GM18868 (cell line): ENCODE data around the gene NCOA4.
"Not testable (repeated sequence)": the region's sequence is repeated elsewhere in the genome, so short reads cannot be mapped to it uniquely, and the experiment has no call there.

ENCODE experiments used
- ATAC-seq: cut with Tn5 transposase; IDR thresholded peaks from one replicate; pipeline ENCODE4 v1.9.1; 2021; ENCODE audit warnings: mild to moderate bottlenecking, moderate library complexity; ENCODE audit not compliant: unreplicated experiment

The NCOA4 gene

DNA sequence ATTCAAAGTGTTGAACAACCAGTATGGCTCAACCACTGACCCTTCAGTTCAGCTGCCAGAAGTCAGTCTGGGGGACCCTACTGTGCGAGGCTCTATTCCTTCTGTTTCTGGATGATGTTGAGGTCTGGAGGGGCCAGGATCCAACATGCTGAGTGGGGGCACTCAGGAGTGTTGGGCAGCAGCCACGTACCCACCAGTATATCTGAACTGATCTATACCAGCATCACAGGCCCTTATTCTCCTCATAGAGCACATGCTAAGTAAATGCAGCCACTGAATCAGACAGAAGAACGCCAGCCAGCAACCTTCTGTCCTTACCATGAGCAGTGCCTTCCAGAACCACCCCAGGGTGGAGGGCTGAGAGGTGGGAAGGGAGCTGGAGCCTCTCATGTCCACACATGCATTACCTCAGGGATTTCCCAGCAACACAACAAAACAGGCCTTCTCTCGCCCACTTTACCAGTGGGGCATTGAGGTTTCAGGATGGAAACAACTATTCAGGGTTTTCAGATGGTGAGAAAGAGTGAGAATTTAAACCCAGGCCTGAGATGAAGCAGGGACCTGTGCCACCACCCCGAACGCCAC is 22.5 kb upstream of the NCOA4 start:
- ATAC-seq = no peak

DNA sequence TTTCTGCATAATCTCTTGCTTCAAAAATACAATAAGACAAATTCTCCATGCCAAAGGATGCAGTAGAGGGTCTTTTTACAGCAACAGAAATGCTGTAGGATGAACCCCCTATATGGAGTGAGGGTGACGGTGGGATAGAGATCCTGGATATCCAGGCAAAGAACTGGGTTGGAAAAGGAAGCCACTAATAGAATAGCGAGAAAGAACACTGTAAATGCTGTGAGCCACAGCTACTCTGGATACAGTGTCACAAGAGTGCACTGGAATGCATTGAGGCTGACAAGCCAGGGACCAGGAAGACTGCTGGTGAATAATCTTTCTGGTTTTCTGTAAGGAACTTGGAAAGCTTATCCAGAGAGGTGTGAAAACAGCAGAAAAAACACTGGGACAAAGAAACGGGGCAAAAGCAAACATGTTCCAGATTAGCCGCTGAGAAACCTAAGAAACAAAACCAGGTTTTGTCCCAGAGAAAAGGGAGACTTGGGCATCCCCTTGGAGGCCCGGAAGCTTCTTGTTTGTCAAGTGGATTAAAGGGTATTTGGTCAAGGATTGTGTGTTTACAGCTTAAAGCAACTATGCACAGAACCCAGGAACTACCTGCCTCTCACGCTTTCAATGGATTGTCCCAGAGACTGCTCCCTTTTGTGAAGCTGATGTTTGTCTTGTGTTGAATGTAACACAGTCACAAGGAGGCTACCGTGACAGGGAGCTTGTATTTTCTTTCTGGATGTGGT is 21.8 kb upstream of the NCOA4 start:
- no peak for ATAC-seq

DNA sequence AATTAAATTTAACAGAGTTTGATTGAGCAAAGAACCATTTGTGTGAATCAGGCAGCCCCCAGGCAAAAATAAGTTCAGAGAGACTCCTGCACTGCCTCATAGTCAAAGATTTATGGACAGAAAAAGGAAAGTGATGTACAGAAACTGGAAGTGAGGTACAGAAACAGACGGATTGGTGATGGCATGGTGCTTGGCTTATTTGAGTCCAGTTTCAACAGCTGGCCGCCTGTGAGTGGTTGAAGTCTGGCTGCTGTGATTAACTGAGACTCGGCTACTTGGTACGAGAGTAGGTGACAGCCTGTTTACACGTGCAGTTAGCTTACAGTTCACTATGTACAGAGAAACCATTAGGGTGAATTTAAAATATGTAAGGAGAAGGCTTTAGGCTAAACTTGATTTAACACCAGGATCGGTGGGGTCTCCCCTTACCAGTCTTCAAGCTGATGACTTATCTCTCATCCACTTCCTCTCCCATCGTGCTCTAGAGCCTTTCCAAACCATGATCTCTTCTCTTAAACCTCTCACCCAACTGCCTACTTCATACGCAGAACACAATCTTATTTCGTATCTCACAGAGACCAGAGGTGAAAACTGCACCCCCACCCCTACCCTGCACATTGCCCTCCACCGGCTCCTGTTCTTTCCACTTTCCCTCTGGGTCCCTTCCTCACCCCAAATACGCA is 20.7 kb upstream of the NCOA4 start:
- no peak for ATAC-seq

DNA sequence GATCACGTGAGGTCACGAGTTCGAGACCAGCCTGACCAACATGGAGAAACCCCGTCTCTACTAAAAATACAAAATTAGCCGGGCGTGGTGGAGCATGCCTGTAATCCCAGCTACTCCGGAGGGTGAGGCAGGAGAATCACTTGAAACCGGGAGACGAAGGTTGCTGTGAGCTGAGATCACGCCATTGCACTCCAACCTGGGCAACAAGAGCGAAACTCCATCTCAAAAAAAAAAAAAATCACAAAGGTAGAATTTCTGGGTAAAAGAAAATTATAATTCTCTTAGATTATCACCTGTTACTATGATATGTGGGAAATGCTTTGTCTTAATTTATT is 19.0 kb upstream of the NCOA4 start:
- ATAC-seq = not testable (repeated sequence)

DNA sequence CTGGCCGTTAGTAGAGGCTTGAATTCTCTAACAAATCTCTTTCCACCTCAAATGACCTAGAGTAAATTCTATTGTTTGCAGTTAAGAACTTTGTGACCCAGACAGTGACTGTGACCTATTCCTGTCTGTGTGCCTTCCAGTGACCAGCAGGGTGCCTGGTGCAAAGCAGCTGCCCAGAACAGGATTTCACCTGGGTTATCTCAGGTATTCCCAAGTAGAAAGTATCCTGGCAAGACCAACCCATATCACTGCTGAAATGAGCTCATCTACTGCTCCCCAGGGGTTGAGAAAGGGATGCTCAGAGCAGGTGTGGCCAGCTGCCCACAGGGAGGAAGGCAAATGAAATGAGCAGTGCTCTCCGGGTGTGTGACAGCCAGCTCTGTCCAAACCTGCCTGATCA is 17.7 kb upstream of the NCOA4 start:
- ATAC-seq = no peak

DNA sequence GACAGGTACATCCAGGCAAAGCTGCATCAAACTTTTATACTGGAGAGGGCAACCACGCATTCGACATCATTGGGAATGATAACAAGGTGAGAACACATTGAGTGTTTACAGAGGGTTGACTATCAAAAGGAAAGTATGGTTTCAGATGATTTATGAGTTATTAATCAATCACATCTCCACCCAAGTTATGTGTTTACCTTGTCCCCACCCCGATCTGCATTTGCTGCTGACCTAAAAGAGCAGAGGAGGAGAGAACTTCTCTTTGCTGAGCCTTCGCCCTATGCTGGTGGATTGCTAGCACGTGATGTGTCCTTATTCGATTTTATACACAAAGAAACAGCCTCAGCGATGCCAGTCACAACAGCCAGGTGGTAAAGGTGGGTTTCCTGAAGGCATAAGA is 15.8 kb upstream of the NCOA4 start, which contains the start of gene MSMB:
Gene MSMB, minus strand, starts transcription at position 9 of the 400 bp plus-strand sequence. CDS start 32 bp downstream, outside the sequence.
- no peak for ATAC-seq

DNA sequence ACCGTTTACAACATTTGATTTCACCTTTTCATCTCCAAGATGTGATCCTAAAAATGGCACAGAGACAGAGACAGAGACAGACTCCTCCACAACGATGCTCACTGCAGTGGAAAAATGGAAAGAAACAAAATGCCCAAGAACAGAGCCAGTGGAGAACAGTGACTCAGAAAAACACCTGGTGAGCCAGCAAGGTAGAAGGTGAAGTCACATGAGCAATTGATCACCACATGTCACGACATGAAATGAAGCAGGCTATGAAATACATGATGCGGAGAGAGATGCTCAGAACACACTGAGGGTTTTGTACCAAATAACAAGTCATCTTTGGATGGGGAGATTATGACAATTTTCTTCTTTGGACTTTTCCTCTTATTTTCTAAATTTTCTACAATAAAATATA is 12.1 kb upstream of the NCOA4 start:
- no peak for ATAC-seq

DNA sequence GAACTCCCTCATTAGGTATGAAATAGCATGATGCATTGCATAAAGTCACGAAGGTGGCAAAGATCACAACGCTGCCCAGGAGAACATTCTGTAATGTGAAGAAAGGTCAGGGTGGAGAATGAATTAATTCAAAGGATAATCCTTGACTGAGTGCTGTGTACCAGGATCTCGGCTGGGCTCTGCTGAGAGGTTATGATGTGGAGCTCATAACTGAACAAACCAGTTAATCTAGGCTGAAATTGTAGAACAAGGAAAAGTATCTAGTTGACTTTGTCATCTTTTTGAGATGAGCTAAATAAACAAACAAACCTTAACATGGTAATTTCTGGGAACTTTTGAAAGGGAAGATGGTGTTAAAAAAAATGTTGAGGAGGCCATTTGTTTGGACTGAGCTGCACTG is 9.6 kb upstream of the NCOA4 start:
- ATAC-seq = no peak

DNA sequence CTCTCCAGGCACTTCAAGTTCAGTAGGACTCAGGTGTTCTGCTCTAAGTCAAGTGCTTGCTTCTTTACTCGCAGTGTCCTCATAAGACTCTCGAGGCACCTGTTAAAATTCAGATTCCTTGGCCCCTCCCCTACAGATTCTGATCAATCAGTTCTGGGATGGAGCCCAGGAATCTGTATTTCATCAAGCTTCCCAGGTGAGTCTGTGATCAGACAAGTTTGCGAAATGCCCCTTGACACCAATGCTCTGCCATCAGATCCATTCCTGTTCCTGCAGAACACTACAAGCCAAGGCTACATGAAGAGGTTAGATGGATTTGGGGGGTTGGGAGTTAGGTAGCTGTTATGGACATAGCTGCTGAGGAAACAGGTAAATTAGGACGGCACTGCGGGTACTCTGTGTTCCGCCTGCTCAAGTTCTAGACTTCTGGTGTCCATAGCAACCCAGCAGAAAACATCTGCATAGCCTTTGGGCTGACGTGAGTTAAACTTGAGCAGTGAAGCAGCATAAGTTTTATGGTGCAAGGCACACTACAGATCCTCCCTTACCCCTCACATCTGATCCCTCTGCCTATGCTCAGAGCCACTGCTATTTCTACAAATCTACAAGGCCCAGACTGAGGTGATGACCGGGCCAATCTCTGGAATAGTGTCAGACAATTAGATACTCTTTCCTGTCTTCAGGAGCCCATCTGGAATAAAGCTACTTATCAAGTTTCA is 6.8 kb upstream of the NCOA4 start:
- ATAC-seq = no peak

DNA sequence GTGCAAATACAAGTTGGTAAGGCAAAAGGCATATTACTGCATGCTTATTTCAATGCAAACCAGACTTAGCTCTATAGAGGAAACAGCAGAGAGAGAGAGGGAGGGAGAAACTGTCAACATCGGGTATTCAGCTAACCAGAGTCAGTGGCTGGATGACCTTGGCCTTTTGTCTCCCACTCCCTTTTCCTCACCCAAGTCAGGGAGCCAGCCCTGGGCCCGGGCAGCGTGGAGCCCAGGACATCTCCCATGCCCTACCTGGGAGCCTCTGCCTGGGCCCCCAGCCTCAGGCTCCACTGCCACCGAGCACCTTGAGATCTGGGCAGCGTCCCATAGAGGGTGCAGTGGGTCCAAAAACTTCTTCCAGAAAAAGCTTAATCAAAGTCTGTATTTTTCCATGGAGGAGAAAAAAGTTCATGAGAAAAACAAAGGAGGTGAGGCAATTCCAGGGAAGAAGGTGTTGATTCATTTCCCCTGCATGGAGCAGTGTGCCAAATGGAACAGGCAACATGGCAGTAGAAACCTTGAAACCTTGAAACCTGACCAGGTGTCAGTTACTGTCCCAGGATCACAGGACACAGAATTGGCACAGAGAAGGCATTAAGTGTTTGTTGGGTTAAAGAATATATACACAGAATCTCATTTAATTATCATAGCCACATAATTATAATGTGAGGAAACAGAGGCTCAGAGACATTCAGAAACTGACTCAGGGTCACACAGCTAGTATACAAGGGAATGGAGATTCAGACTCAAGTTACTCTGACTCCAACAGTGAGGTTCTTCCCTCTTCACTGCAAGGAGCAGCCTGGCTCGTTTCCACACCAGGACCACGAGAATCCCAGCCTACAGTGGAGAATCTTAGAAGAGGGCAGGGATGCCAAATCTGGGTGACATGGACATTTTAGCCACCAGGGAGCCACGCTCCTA is 5.8 kb upstream of the NCOA4 start:
- ATAC-seq = no peak

DNA sequence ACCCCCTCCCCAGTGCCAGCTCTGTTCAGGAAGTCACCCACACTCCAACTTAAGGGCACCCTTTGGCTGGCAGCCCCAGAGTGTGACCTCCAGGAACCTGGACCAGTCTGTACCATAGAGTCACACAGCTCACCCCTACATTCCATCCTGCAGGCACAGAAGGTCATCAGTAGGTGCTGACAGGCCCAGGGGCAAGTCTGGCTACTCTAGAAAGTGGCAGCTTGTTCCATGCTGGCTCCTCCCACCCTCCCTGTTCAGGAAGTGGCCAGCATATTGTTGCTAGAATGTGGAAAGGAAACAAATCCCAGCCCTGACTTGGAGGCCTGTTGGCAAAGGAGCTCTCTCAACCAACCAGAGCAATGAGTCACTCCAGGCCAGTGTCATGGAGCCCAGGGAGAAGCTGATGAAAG is 3.2 kb upstream of the NCOA4 start:
- ATAC-seq = no peak

DNA sequence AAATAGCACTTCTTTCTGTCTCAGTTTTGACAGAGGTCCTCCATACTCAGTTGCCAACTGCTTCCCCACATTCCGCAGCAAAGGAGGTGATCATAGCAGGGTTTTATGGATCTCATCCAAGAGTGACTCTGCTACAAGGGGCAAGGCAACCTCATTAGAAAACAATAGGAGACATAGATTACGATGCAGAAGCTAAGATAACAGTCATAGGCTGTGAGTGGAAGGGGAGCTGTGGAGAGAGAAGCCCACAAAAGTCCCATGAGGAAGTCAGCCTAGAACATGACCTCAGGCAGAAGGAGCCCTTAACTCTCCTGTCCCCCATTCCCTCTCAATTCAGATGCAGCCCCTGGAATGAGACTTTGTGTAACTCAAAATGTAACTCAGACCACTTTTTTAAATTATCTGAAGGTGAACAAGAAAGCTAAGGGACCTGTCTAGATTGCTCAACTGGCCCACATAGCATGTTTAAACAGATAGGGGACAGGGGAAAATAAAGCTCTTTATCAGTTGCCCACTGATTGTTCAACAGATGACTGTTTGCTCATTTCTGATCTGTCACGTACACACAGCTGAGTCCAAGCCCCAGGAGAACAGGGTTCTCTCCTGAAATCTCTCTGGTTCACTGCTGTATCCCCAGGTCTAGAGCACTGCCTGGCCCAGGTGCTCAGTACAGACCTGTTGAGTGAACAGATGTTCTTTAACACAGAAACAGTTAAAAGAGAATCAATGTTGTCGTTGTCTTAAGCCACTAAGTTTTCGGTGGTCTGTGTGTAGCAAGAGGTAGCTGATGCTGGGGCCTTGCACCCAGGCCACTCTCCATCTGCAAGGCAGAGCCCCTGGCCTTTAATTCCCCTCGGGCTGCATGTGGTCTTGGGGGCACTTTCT is 1.5 kb upstream of the NCOA4 start:
- ATAC-seq = no peak

DNA sequence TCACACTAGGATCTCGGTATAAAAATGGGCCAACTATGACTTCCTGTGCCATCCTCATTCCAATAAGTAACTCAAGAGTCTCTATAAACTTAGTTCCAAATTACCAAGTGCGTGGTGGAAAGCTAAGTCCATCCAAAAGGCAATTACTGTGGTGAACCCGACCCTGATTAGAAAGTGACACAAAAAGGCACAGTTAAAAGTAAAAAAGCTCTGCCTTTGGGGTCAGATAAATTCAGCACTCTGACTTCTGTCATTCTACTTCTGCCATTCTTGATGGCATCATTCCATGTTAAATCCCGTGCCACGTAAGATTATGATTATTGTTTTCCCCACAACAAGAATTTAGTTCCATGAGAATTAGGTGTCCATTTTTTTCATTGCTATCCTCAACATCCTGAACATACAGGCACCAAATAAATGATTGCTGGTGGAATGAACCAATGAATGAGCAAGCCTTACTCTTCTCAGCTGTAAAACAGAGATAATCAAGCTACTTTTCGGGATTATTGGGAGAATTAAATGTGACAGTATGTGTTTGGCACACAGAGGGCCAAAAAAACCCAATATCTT is 877 bp downstream of the NCOA4 start:
- ATAC-seq = no peak

DNA sequence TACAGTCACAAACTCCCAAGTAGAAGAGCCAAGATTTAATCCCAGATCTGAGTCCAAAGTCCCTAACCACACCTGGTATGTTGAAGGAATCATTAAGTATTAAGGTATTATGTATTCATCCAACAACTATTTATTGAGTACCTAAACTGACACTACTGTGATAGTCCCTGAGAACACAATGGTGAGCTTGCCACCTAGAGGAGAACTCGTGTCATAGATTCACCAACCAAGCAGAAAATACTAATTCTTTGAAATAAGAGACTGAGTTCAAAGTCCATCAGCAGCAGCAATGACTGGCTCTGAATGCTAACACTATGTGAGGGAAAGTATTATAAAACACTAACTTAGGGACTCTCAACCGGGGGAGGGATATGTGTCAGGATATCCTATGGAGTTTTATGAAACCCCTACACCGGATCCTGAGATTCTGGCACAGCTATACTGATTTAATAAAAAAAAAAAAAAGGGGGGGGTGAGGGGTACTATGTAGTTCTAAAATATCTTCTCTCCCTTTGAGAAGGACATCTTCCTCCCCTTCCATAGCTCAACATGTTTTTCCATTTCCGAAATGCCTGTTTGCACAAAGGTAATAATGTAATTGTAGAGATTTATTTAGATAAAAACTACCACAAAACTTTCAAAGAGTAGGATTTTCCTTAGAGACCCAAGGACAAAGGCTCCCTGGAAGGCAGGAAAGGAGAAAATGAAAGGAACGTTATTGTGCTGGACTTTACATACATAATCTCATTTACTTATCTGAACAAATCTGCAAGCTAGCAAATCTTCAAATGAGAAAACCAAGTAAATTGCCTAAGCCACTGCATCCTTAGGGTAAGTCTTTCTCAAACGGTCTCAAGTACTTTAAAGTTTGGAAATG is 1.6 kb downstream of the NCOA4 start:
- ATAC-seq = peak; percentile 43

DNA sequence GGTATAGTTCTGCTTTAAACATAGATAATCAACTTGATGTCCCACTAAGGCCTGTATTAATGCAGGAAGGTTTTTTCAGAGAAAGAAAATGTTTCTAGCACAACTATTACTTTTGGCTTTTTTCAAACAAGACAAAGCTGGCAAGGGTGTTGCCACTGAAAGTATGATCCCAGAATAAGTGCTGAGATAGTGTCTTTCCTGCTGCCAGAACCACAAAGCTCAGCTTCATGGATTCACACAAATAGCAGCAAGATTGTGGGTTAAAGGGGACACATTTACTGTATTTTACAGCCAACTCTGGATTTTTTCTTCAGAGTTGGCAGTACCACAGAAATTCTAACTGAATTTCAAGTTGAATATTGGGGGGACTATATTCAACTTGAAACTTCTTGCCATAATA is 4.3 kb downstream of the NCOA4 start:
- ATAC-seq = no peak

DNA sequence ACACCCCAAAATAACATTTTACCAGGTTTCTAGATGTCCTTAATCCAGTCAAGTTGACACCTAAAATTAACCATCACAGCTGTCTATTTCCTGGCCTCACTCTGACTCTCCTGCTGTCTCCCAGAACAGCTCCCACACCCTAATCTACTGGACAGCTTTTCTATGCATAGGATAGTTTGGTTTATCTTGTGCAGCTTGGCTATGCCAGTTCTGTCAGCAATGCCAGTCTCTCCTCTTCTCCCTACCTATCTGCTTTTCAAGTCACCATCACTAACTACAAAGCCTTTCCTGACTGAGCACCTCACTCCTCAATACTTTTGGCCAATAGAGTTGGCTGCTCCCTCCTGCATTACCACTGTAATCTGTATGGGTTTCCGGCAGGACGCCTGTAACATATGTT is 5.0 kb downstream of the NCOA4 start:
- no peak for ATAC-seq

DNA sequence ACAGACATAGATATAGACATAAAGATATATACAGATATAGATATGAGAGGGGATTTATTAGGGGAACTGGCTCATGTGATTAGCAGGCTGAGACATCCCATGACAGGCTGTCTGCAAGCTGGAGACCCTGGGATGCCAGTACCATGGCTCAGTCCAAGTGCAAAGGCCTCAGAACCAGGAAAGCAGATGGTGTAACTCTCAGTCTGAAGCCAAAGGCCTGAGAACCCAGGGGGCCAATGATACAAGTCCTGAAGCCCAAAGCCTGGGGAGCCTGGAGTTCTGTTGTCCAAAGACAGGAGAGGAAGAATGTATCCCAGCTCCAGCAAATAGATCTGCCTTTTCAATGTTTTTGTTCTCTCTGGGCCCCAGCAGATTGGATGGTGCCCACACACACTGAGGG is 5.5 kb downstream of the NCOA4 start:
- ATAC-seq = no peak

DNA sequence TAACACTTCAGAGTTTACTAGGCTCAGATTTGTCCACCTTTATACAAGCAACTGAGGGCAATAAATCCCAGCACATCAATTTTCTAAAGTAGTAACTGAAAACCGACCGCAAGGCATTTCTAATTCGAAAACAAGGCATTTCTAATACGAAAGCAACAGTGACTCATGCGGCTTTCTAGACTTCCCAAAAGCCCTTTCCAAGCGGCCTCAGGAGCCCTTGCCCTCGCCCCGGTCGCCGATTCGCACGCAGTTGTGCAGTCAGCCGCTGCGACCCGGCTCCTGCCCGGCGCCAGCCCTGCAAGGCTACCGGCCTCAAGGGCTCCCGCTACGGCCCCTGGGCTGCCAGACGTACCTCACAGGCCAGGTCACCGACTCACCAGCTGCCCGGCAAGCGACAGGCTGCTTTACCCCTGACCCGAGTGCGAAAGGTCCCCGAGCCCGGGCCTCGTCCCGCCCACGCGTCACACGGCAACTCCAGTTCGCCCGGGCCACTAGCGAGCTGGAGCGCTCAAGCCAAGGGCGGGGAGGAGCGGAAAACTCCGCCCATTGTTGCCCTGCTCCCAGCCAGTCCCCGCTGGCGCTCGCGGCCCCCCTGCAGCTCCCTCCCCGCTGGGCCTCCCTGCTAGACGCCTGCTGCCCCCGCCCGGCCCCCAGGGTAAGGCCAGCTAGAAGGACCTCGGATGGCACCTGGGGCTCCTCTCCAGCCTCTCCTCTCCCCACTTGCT is 7.3 kb downstream of the NCOA4 start:
- ATAC-seq = peak; percentile 91
